Right forelimb (tissue), 1 donor: ENCODE data around the gene AK5.
"Not testable (repeated sequence)": the region's sequence is repeated elsewhere in the genome, so short reads cannot be mapped to it uniquely, and the experiment has no call there.

Source experiments
- DNase-seq: peaks from one replicate; pipeline ENCODE4 v3.0.0-alpha.2; 2018

The AK5 gene

GRCh38 chr1:77288275-77288674, 6.5 kb downstream of the AK5 start:
- DNase-seq, result no peak

GRCh38 chr1:77290576-77290975, 8.8 kb downstream of the AK5 start:
- no peak for DNase-seq

DNA sequence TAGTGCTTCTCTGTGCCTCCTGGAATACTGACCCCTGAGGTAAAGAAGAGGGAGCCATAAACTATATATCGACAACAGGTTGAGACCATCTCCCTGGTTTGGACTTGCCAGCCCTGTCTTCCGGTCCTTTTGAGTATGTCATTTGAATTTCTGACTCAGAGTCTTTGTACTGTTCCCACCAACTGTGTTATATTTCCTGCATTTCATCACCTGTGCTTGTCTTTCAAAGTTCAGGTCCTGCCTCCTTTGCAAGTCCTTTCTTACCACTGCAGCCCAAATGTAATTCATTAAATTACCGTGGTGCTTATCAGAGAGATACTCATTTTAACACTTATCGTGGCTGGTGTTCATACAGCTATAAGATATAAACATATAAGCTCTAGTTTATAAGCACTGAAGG, 10.7 kb downstream of the AK5 start:
- DNase-seq, result no peak

DNA sequence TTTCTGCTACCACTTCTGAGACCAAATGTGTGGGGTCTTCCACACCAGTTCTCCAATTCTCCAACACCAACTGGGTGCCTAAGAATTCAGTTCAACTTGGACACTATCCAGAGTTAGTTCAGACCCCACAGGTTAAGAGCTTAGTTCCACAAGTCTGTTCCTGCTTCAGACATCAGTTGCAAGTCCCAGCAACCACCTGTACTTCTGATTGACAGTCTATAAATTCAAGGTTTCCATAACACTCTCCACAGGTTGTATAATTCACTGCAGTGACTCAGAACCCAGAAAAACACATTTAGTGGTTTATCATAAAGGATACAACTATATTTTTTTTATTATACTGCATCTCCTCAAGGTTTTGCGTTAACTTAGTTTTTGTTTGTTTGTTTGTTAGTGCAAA, 18.7 kb downstream of the AK5 start:
- no peak for DNase-seq

- DNase-seq, result no peak
These were observed 21.6 kb downstream of the AK5 start for GRCh38 chr1:77303387-77303786.

- DNase-seq, result no peak
These were observed 27.2 kb downstream of the AK5 start for GRCh38 chr1:77308889-77309621.

DNA sequence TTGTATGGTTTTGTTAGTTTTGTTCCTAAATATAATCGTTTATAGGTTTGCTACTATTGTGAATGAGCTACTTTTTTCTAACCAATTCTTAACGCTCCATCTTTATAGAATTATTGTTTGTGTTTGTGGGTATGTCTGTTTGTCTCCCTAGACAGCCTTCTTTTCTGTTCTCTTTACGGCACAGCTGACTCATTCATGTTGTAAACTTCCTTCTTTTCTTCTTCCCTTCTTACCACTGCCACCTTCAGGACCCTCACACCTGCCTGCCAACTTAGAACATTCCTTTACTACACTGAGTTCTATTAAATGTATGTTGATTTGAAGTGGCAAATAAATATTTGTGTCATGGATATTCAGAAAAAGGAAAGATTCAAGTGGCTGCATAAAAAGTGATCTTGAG, 29.1 kb downstream of the AK5 start:
- DNase-seq, result no peak

DNA sequence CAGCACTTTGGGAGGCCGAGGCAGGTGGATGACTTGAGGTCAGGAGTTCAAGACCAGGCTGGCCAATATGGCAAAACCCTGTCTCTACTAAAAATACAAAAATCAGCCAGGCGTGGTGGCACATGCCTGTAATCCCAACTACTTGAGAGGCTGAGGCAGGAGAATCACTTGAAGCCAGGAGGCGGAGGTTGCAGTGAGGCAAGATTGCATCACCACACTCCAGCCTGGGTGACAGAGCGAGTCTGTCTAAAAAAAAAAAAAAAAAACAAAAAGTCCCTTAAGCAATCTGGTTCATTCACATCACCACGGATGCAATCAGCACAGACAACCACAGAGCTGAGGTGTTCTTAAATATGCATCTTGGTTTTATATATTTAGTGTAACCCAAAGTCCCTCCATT, 30.5 kb downstream of the AK5 start:
- not testable (repeated sequence) for DNase-seq

- DNase-seq, result no peak
These were observed 31.7 kb downstream of the AK5 start for GRCh38 chr1:77313491-77313890.

- no peak for DNase-seq
These were observed 34.2 kb downstream of the AK5 start for GRCh38 chr1:77316006-77316405.

GRCh38 chr1:77316966-77317365, 35.1 kb downstream of the AK5 start:
- no peak for DNase-seq

- DNase-seq, result no peak
These were observed 37.4 kb downstream of the AK5 start for GRCh38 chr1:77319036-77319705.

DNA sequence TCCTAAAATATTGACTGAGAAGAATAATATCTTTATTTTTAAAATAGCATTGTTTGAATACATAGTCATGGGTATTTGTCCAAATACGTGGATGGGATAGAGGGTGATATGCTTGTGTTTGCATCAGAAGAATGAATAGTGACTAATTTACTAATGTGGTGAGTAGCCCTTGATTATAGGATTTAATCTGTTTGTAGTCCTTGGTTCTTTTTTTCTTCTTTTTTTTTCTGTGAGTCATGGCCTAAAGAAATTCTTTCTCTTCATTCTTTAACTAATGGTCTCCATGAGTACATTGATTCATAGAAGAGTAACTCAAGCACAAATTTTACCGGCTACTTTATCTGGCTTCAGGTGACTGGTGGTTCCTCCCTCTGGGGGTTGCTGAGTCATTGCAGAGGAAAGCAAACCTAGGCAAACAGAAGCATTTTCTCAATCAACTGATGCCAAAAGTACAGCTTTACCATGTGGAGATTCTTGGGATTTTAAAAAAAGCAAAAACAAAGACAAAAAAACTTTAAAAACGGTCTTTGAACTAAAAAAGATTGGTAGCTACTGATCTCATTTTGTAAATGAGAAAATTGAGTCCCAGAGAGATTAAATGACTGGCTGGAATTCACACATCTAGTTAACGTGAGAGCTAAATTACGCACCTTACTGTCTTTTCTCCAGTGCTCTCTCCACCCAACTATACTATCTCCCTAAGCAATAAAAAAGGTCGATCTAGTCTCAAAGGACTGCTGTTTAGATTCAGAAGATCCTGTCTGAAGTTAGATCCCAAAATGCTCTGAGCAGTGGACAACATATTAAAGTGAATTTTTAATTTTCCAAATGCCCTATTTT, 40.5 kb downstream of the AK5 start:
- no peak for DNase-seq

DNA sequence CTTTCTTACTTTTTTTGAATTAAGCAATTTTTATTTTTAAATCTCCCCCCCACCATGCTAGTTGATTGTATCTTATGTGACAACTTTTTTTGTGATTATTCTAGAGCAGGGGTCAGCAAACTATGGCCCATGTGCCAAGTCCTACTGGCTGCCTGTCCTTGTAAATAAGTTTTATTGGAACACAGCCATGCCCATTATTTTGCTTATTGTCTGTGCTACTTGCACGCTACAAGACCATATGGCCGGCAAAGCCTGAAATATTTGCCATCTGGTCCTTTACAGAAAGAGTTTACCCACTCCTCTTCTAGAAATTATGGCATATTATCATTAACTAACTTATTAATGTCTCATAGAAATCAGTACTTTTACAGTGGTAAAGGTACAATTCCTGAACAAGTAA, 51.7 kb downstream of the AK5 start:
- no peak for DNase-seq

DNA sequence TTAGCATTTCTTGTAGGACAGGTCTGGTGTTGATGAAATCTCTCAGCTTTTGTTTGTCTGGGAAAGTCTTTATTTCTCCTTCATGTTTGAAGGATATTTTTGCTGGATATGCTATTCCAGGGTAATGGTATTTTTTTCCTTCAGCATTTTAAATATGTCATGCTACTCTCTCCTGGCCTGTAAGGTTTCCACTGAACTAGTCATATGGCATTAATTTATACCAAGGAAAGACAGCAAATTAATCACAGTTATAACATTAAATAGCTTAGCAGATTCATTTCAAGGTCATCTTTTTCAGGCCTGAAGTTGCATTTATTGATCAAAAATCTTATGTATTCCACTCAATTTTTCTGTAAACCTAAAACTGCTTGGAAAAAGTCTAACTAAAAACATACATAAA, 54.9 kb downstream of the AK5 start:
- no peak for DNase-seq

- DNase-seq, result no peak
These were observed 57.5 kb downstream of the AK5 start for GRCh38 chr1:77339326-77339725.

GRCh38 chr1:77341195-77341594, 59.4 kb downstream of the AK5 start:
- no peak for DNase-seq

- no peak for DNase-seq
These were observed 60.9 kb downstream of the AK5 start for GRCh38 chr1:77342745-77343144.

- no peak for DNase-seq
These were observed 65.8 kb downstream of the AK5 start for GRCh38 chr1:77347646-77348045.

GRCh38 chr1:77348549-77348948, 66.7 kb downstream of the AK5 start:
- no peak for DNase-seq

GRCh38 chr1:77349275-77349674, 67.5 kb downstream of the AK5 start:
- no peak for DNase-seq

GRCh38 chr1:77350012-77350770, 68.4 kb downstream of the AK5 start:
- no peak for DNase-seq

DNA sequence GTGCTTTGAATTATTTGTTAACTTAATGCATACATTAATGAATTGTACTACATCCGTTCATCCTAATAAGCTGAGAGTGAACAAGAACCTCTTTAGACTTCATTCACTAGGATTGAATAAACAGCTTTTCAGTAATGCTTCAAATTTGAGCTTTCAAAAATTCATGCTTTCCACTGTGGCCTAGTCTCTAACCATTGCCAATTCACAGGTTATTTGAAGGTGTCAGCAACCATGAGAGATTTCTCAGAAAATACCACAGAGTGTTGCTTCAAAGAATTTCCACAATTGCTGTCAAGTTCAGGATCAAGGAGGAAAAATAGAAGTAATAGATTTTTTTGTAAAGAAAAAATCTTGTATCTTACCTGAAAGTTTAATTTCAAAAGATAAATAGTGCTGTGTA, 72.7 kb downstream of the AK5 start:
- DNase-seq, result no peak
